CD4-positive, alpha-beta T cell treated with Interleukin-12 subunit alpha and Interleukin-12 subunit beta, for 1 hour (primary cell): ENCODE data around the gene FBXL13.
"Not testable (repeated sequence)": the region's sequence is repeated elsewhere in the genome, so short reads cannot be mapped to it uniquely, and the experiment has no call there.

Source experiments
- DNase-seq: peaks from one replicate; pipeline ENCODE4 v3.0.0-alpha.2; 2020

Gene FBXL13

DNA sequence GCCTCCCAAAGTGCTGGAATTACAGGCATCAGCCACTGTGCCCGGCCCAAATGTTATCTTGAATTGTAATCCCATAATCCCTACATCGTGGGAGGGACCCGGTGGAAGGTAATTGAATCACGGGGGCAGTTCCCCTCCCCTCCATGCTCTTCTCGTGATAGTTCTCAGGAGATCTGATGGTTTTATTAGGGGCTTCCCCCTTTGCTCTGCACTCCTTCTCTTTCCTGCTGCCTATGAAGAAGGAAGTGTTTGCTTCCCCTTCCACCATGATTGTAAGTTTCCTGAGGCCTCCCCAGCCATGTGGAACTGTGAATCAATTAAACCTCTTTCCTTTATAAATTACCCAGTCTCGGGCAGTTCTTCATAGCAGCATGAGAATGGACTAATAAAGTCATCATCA, 3.6 kb upstream of the FBXL13 start:
- DNase-seq, result not testable (repeated sequence)

DNA sequence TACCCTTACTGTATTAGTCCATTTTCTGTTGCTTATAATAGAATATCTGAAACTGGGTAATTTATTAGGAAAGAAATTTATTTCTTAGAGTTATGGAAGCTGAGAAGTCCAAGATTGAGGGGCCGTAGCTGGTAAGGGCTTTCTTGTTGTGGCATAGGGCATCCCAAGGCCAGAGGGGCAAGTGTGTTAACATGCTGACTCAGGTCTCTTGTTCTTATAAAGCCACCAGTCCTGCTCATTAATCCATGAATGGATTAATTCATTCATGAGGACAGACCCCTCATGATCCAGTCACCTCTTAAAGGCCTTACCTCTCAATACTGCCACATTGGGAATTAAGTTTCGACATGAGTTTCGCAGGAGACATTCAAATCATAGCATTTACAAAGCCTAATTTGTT, 2.7 kb upstream of the FBXL13 start:
- no peak for DNase-seq

DNA sequence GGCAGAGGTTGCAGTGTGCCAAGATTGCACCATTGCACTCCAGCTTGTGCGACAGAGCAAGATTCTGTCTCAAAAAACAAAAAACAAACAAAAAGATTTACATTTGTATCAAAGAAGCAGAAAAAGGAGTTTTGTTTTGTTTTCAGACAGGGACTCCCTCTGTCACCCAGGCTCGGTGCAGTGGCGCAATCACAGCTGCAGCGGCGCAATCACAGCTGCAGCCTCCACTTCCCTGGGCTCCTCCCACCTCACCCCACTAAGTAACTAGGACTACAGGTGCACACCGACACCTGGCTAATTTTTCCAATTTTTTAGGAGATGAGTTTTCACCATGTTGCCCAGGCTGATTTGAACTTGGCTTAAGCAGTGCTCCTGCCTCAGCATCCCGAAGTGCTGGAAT, 2.2 kb upstream of the FBXL13 start:
- no peak for DNase-seq

DNA sequence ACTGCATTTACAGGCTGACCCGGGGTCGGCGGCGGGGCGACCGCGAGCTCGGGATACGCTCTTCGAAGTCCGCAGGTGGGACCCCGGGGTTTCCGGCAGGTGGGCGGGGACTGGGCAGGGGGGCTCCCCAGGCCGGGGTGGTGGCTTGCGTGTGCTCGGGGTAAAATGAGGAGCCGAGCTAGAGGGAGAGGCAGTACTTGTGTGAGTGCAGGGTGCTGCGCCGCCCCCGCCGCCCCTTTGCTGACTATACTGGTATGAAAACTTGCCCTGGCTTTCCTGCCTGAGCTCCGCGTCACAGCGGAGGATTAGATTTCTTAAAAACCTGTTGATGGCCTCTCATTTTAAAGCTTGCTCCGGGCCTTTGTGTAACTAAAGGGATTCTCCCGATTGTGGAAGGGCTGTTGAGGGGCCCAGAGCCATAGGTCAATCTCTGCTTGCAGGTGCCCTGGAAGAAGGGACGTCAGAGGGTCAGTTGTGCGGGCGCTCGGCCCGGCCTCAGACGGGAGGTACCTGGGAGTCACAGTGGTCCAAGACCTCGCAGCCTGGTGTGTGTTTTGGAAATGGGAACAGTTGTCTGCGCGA, 832 bp upstream of the FBXL13 start:
- peak; percentile 66 for DNase-seq

DNA sequence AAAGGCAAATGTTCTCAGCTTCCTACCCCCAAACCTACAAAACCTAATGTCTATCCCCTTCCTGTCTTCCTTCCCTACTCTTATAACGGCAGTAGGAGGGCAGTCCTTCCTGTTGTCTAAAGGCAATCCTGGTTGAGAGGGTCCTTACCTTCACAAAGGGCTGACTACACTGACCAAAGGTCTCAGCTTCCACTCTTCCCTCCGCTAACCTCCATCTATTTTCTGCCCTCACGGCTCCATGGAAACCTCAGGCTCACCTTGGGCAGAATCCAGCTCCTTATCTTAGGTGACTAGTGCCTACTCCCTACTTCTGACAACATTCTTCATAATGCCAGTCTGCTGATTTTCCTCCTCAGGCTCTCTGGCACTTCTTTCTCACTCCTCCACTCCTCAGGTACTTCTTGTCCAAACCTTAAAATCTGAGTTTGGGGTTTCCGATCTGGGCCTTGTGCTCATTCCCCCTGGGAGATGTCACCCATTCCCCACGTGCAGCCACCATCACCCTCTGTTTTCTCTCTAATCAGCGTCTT, 542 bp downstream of the FBXL13 start:
- no peak for DNase-seq

DNA sequence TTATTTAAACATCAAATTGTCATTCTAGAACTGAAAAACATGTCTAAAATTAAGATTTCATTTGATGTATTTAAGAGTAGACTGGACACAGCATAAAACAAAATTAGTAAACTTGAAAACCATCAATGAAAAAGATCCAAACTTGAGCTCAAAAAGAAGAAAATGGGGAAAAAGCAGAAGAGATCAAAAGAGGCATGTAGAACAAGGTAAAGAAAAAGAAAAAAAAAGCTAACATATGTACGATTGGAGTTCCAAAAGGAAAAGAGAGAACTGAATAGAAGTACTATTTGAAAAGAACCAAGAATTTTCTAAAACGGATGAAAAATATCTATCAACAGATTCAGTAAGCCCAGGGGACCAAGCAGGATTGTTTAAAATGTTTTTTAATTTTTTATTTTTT, 3.6 kb downstream of the FBXL13 start:
- no peak for DNase-seq

DNA sequence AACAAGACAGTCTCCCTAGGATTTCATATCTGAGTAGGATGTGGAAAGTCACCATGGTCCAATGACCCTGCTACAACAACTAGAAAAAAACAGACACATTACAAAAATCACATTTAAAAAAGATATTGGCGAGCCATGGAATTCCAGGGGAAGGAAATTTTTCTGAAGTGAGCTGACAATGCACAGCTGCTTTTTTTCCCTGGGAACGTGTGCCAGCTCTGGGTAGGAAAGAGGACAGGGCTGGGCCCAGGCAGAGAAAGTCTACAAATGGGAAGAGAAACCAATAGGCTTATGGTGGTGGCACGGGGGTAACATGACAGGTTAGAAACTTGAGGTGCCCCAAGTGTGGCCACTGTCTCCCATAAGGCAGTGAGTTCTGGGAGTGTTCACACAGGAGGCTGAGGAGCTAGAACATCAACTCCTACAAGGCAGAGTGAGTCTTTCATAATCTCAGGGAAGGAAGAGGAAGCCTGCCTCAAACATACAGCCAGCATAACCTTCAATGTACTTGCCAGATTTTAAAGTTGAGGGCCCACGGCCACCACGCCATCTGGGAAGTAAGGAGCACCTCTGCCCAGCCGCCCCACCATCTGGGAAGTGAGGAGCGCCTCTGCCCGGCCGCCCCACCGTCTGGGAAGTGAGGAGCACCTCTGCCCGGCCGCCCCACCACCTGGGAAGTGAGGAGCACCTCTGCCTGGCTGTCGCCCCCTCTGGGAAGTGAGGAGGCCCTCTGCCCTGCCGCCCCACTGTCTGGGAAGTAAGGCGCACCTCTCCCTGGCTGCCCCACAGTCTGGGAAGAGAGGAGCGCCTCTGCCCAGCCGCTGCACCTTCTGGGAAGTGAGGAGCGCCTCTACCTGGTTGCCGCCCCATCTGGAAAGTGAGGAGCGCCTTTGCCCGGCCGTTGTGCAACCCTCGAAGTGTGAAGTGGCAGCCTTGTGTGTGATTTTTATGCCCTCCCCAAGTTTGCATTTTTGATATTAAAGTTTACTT, 5.9 kb downstream of the FBXL13 start:
- DNase-seq, result no peak

DNA sequence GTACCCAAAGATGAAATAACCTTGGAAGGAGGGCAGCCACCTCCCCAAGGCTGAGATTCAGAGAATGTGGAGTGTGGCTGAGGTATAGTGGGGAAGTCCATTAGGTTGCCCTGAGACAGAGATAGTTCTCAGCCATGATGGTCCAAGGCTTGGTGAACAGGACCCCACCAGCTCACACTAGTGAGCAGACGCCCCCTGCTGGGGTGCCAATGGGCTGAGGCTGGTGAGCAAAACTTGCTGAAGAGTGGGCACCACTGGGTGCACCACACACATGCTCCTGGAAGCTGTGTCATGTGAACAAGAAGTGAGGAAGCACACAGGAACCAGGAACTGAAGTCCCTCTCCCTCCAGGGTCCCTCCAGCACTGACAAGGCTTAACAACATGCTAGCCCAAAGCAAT, 8.9 kb downstream of the FBXL13 start:
- peak; percentile 33 for DNase-seq

DNA sequence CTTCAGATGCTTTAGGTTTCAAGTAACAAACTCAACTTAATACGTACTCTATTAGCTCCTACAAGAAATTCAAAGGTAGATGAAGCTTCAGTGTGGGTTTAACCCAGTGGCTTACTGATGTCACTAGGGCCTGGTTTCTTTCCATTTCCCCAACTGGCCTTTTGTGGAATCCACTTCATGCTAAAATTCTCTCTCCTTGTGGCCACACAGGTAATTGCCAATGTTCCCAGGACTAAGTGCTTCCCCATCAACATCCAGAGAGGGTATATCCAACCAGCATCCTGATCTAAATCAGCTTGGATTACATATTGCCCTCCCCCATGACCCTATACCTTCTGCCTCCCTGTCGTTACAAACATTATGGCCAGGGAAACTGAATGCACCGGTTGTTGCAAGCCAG, 10.7 kb downstream of the FBXL13 start:
- no peak for DNase-seq

DNA sequence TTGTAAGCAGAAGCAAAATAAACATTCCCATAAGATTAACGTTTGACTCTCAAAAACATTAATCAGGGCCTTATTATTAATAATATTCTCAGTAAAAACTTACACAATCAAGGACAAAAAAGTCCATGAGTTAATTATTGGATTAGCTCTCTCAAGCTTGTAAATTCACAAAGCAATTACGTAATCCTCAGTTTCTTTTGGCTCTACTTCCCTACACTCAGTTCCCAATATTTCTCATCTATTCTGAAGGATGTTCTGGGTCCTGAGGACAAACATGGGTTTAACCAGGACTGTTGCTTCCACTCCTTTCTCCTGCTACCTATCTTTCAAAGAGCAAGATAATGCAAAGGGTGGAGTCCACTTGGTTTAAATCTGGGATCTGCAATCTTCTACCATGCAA, 15.1 kb downstream of the FBXL13 start:
- no peak for DNase-seq

DNA sequence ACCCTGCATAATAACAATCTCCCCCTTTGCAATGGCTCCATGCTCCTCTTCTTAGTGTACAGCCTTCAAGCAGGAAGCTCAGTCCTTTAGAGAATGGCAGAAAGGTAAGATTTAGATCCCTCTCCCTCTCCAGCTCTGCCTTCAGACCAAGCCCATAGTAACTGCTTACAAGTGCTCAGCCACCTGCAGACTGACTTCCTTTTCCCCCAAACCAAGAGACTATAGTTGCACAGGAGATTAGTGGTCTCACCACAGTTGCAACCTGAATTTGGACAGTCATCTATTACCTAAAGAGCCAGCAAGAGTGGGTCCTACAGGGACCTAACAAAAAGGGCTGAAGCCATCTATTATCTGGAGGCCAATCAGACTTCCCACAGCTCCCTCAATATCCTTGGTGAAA, 16.5 kb downstream of the FBXL13 start:
- DNase-seq, result no peak

DNA sequence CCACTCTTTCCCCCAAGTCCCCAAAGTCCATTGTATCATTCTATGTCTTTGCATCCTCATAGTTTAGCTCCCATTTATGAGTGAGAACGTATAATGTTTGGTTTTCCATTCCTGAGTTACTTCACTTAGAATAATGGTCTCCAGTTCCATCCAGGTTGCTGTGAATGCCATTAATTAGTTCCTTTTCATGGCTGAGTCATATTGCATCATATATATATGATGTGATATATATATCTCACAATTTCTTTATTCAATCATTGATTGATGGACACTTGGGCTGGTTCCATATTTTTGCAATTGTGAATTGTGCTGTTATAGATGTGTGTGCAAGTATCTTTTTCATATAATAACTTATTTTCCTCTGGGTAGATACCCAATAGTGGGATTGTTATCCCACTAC, 18.6 kb downstream of the FBXL13 start:
- DNase-seq, result not testable (repeated sequence)

DNA sequence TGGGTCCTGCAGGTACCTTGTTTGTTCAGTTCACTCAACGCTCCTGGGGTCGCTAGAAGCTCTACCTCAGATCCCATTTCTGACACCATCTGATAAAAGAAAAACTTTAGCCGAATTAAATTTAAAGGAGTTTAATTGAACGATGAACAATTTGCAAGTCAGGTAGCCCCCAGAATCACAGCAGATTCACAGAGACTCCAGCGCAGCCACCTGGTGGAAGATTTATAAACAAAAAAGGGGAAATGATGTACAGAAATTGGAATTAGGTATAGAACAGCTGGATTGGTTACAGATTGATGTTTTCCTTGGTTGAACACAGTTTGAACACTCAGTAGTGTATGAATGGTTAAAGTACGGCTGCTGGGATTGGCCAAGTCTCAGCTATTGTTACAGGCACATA, 23.1 kb downstream of the FBXL13 start:
- DNase-seq, result no peak

DNA sequence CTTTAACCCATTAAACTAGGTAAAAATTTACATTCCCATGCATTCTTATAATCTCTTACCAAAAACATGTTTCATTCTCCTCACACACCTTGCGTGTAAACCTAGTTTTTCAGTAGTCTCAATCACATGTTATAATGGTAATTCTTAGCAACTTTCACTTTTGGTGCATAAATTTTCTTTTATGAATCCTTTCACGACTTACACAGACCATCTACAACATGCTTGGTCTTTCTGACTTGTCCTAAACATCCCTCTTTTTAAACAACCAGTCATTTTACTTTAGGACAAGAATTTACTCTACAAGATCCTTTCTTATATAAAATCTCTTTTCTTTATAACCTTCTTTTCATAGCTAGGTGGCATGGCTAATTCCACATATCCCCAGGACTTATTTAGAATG, 25.8 kb downstream of the FBXL13 start:
- DNase-seq, result no peak

DNA sequence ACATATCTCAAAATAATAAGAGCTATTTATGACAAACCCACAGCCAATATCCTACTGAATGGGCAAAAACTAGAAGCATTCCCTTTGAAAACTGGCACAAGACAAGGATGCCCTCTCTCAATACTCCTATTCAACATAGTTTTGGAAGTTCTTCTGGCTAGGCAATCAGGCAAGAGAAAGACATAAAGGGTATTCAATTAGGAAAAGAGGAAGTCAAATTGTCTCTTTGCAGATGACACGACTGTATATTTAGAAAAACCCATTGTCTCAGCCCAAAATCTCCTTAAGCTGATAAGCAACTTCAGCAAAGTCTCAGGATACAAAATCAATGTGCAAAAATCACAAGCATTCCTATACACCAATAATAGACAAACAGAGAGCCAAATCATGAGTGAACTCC, 32.8 kb downstream of the FBXL13 start:
- not testable (repeated sequence) for DNase-seq

DNA sequence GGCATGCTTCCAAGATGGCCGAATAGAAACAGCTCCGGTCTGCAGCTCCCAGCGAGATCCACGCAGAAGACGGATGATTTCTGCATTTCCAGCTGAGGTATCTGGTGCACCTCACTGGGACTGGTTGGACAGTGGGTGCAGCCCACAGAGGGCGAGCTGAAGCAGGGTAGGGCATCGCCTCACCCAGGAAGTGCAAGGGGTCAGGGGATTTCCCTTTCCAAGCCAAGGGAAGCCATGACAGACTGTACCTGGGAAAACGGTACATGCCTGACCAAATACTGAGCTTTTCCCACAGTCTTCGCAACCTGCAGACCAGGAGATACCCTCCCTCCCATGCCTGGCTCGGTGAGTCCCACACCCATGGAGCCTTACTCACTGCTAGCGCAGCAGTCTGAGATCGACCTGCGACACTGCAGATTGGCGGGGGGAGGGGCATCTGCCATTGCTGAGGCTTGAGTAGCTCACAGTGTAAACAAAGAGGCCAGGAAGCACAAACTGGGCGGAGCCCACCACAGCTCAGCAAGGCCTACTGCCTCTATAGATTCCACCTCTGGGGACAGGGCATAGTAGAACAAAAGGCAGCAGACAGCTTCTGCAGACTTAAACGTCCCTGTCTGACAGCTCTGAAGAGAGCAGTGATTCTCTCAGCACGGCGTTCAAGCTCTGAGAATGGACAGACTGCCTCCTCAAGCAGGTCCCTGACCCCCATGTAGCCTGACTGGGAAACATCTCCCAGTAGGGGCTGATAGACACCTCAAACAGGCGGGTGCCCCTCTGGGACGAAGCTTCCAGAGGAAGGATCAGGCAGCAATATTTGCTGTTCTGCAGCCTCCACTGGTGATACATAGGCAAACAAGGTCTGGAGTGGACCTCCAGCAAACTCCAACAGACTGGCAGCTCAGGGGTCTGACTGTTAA, 36.5 kb downstream of the FBXL13 start:
- not testable (repeated sequence) for DNase-seq

DNA sequence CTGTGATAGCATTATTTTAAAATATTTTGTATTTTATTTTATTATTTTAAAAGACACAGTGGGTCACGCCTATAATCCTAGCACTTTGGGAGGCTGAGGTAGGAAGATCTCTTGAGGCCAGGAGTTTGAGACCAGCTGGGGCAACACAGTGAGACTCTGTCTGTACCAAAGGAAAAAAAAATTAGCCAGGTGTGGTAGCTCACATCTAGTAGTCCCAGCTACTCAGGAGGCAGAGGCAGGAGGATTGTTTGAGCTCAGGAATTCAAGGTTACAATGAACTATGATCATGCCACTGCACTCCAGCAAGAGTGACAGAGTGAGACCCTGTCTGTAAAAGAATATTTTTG, 37.1 kb downstream of the FBXL13 start:
- no peak for DNase-seq

DNA sequence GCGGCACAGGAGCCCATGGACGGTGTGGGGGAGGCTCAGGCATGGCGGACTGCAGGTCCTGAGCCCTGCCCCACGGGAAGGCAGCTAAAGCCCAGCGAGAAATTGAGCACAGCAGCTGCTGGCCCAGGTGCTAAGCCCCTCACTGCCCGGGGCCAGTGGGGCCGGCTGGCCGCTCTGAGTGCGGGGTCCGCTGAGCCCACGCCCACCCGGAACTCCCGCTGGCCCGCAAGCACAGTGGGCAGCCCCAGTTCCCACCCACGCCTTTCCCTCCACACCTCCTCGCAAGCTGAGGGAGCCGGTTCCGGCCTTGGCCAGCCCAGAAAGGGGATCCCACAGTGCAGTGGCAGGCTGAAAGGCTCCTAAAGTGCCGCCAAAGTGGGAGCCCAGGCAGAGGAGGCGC, 40.3 kb downstream of the FBXL13 start:
- DNase-seq, result not testable (repeated sequence)

DNA sequence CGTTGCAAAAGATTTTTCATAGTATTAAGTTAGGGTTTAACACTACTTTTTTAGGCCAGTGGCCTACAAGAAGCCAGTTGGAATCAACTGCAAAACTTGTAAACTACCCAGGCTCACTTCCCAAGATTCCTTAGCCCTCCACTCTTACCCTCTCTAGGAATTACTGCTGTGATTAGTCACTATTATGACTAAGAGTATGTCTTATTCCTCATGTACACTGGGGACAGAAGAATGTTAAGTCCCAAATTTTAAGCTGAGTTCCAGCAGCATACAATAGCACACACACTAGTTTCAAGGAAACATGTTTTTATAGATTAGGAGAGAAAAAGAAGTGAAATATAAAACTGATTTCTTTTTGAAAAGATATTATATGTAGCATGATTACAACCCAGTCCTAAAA, 42.8 kb downstream of the FBXL13 start:
- no peak for DNase-seq

DNA sequence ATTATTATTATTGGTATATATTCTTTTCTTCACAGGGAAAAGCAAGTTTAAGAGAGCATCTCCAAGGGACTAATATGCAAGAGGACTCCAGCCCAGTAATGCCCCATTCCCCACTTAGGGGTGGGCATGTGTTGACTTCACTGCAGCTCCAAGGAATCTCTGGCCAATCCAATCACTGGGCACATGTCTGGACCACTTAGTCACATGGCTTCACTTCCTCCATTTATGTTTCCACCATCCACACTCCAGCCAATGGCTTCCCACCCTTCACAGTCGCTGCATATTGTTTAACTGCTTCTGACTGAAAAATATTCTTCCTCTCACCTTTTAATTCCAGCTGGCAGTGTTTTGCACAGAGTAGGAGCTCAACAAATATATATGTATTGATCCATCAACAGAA, 43.6 kb downstream of the FBXL13 start:
- no peak for DNase-seq

DNA sequence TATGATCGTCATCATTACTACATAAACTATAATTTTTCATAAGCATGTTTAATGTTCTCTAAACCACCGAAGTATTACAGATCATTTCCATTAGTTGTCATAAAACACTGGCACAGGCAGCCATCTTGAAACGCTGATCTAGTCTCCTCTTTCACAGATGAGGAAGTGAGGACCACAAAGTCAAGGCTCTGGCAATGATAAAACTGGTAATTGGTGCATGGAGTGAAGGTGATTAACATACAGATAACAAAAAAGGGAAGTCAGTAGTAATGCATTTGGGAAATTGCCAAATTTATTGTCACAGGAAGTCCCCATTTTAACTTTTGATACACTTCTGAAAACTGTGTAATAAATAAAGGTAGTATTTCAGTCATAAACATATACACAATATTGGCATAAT, 49.3 kb downstream of the FBXL13 start:
- no peak for DNase-seq

DNA sequence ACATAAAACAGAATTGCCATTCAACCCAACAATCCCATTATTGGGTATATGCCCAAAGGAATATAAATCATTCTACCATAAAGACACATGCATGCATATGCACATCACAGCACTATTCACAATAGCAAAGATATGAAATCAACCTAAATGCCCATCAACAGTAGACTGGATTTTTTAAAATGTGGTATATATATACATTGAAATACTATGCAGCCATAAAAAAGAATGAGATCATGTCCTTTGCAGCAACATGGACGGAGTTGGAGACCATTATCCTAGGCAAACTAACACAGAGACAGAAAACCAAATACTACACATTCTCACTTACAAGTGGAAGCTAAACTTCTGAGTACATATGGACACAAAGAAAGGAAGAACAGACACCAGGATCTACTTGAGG, 51.0 kb downstream of the FBXL13 start:
- not testable (repeated sequence) for DNase-seq

DNA sequence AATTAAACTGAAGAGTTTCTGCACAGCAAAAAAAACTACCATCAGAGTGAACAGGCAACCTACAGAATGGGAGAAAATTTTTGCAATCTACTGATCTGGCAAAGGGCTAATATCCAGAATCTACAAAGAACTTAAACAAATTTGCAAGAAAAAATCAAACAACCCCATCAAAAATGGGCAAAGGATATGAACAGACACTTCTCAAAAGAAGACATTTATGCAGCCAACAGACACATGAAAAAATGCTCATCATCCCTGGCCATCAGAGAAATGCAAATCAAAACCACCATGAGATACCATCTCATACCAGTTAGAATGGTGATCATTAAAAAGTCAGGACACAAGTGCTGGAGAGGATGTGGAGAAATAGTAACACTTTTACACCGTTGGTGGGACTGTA, 53.1 kb downstream of the FBXL13 start:
- DNase-seq, result not testable (repeated sequence)
